ENCODE results near the gene AK9.
"Not testable (repeated sequence)": the region's sequence is repeated elsewhere in the genome, so short reads cannot be mapped to it uniquely, and the experiment has no call there.

Gene AK9

DNA sequence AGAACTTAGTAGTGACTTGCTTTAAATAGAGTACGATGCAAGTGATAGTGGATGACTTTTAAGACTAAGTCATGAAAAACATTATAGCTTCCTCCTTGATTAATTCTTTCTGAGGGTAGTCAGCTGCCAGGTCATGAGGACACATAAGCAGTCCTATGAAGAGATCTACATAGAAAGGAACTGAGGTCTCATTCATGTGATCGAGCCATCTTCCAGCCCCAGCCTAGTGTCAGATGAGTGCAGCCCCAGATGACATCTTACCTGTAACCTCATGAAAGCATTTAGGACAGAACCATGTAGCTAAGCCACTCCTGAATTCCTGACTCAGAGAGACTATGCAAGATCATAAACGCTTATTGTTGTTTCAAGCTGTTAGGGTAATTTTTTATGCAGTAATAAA is 67.7 kb downstream of the AK9 start:
- FAIRE-seq: no peak

GRCh38 chr6:109612268-109612667 is 78.7 kb downstream of the AK9 start:
- no peak for FAIRE-seq

DNA sequence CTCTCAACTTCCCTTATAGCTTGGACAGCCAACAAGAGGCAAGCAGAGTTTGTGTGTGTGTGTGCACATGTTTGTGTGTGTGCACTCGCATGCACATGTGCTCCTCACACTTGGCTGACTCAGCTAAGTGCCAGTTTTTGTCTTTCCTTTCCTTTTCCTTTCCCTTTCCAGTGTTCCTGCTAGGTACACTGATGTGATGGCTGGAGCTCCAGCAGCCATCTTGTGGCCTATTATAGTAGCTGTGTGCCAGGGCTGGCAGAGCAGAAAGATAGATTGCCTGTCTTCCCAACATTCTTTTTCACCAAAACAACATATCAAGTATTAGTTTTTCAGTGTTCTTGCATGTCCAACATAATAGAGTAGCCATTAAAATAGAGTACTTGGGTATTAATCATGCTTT is 79.5 kb downstream of the AK9 start:
- no peak for FAIRE-seq

GRCh38 chr6:109610590-109610989 is 80.4 kb downstream of the AK9 start:
- FAIRE-seq: no peak

- no peak for FAIRE-seq
Observed at GRCh38 chr6:109609737-109610136, 81.3 kb downstream of the AK9 start.

GRCh38 chr6:109606359-109606758 is 84.6 kb downstream of the AK9 start:
- no peak for FAIRE-seq

- FAIRE-seq: no peak
Observed at GRCh38 chr6:109595998-109596397, 95.0 kb downstream of the AK9 start.

GRCh38 chr6:109580519-109580918 is 110.5 kb downstream of the AK9 start:
- no peak for FAIRE-seq

DNA sequence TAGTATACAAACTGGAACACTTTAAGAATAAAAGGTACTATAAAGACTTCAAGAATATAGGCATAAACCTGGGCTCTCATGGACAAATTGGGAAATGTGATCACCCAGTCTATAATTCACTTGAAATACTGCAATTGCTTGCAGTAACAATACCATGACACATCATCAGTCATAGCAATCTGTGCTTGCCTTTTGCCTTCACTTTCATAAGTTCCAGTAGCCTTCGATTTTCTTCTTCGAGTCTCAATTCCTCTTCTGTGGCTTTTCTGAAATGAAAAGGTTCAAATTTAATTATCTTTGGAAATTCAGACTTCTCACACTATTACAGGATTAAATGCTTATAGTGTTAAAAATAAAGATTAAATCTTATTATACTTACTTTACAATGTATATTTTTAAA is 111.6 kb downstream of the AK9 start:
- no peak for FAIRE-seq

DNA sequence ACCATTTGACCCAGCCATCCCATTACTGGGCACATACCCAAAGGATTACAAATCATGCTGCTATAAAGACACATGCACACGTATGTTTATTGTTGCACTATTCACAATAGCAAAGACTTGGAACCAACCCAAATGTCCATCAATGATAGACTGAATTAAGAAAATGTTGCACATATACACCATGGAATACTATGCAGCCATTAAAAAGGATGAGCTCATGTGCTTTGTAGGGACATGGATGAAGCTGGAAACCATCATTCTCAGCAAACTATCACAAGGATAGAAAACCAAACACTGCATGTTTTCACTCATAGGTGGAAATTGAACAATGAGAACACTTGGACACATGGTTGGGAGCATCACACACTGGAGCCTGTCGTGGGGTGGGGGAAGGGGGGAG is 121.1 kb downstream of the AK9 start:
- FAIRE-seq: not testable (repeated sequence)

DNA sequence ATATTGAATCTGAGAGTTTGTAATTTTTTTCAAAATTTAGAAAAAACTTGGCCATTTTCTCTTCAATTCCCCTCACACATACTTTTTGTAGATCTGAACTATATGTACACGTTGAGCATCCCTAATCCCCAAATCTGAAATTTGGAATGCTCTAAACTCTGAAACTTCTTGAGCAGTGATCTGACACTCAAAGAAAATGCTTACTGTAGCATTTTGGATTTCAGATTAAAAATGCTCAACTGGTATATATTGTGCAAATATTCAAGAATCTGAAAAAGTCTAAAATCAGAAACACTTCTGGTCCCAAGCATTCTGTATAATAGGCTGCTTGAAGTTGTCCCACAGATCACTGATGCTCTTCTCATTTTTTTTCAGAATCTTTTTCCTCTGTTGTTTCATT is 129.2 kb downstream of the AK9 start:
- no peak for FAIRE-seq

- no peak for FAIRE-seq
Observed at GRCh38 chr6:109531446-109531845, 159.6 kb downstream of the AK9 start.

- FAIRE-seq: no peak
Observed at GRCh38 chr6:109527989-109528388, 163.0 kb downstream of the AK9 start.

DNA sequence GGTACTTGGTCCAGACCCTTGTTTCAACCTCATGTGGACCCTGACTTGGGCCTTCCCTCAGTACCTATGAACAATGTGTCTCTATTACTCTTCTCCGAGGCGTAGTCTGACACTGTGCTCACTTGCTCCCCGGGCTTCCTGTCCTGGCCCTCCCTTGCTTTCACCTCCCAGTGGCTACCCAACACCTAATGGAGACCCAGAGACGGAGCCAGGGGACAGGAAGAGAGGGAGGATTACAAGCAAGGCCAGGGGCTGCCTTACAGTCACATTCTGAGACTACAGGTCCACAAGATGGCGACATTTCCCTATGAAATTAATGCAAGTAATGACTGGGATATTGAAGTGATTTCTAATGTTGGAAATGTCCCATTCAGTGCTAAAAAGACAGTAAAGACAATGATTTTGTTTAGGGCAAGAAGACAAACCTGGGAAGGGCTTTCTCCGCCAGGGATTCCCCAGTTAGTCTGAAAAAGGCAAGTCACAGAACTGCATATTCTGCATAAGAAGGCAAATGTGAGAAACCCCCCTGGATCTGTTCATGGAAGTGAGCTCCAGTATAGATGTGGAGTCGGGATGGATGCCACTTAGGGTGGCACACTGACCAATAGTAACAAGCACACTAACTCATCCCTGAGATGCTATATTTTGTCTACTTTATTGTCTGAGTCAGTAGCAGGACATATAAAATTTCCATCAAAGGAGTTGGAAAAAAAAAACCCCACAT is 163.9 kb downstream of the AK9 start:
- FAIRE-seq: peak; percentile 78

GRCh38 chr6:109524129-109524528 is 166.9 kb downstream of the AK9 start:
- no peak for FAIRE-seq

GRCh38 chr6:109523478-109523877 is 167.5 kb downstream of the AK9 start:
- no peak for FAIRE-seq

DNA sequence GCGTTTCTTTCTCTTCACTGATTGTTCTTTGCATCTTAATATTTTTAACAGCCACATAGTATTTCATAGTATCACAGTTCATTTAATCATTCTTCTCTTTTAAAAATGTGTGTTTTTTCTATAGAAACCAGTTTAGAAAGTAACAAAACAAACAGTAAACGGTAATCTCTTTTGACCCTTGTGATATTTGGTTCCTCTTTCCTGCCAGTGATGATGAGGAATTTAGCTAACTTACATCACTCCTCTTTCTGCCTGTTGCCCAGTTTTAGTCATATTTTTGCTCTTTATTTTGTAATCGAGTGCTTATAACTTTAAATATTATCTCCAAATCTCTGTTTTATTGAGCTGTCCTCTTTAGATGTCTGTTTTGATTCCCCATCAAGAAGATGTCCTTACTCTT is 169.9 kb downstream of the AK9 start:
- no peak for FAIRE-seq

DNA sequence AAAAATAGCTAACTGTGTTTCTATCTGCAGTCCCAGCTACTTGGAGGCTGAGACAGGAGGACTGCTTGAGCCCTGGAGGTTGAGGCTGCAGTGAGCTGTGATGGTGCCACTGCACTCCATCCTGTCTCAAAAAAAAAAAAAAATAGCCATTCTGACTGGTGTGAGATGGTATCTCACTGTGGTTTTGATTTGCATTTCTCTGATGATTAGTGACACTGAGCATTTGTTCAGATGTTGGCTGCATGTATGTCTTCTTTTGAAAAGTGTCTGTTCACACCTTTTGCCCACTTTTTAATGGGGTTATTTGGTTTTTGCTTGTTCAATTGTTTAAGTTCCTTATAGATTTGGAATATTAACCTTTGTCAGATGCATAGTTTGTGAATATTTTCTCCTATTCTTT is 171.4 kb downstream of the AK9 start:
- not testable (repeated sequence) for FAIRE-seq

DNA sequence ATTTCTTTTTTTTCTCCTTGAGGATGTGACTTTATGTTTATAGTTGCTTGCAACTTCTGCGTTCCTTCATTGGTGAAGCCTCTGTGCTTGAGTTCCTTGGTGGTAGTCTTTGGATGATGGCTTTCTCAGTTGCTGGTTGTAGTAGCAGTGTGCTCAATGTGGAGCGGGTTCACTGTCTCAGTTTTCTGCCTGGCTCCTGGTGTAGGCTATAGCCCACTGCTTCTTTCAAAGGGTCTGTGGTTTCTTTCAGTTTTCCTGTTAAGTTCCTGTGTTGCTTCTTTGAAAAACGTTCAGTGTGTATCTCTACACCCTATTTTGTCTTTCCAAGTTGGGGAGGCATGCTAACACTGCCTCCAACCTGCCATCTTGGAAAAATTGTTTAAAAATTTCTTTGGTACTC is 174.1 kb downstream of the AK9 start:
- FAIRE-seq: no peak

GRCh38 chr6:109515781-109516409 is 175.1 kb downstream of the AK9 start:
- no peak for FAIRE-seq

DNA sequence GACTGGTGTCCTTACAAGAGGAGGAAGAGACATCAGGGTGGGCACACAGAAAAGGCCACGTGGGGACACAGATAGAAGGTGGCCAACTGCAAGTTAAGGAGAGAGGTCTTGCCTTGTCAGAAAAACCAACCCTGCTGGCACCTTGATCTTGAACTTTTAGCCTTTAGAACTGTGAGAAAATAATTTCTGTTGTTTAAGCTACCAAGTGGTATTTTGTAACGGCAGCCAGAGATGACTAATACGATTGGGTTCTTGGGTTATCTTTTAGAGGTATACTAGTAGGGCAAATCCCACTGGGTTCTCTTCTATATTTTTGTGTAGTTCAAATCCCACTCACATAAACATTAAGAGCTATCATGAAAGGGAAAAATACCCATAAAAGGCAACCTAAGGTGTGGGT is 176.1 kb downstream of the AK9 start:
- FAIRE-seq: no peak

DNA sequence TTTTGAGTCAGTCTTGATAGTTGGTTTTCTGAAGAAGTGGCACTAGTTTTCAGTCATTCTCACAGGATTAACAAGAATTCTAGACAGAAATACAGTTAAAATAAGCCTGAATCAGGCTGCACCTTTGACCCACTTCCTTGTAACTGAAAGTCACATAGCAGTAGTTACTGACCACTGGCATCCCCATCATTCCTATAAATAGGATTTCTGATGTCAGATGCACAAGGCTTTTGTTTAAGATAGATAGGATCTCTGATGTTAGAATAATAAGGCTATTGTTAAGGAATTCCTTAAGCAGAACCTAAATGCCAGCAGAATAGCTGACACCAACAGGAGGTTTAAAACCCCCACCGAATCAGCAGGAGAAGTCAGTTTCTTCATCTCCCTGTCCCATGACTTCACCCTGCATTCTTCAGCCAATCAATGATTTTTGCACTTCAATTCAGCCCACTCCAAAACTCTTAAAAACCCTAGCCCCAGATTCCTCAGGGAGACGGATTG is 177.4 kb downstream of the AK9 start:
- no peak for FAIRE-seq

GRCh38 chr6:109512271-109512817 is 178.7 kb downstream of the AK9 start:
- FAIRE-seq: no peak

DNA sequence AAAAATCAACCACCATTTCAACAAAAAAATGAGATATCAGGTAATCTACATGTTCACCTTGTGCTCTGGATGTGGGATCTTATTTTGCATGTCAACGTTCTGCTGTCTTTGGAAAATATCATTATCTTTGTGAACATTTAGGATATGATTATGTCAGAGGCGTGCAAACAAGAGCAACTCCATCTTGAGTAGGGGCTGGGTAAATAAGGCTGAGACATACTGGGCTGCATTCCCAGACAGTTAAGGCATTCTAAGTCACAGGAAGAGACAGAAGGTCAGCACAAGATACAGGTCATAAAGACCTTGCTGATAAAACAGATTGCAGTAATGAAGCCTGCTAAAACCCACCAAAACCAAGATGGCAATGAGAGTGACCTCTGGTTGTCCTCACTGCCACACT is 179.2 kb downstream of the AK9 start:
- FAIRE-seq: no peak

All from islet of Langerhans (tissue), 1 donor.